Neutrophil (primary cell): ENCODE data around the gene TBRG1.
A peak's percentile ranks its signal among the peaks of the same experiment; 100 is the strongest.
"Not testable (repeated sequence)": the region's sequence is repeated elsewhere in the genome, so short reads cannot be mapped to it uniquely, and the experiment has no call there.

Source experiments
- H3K27ac ChIP-seq: fragments of 200-600 bp; sonication (generic); 2 replicates; pipeline ENCODE4 v1.5.1; 2016; ENCODE audit warnings: mild to moderate bottlenecking, moderate library complexity
- H3K27me3 ChIP-seq: fragments of 200-600 bp; sonication (generic); 2 replicates; pipeline ENCODE4 v1.6.0; 2016; ENCODE audit warnings: mild to moderate bottlenecking
- H3K36me3 ChIP-seq: fragments of 200-600 bp; sonication (generic); 2 replicates; pipeline ENCODE4 v1.5.1; 2017
- H3K4me1 ChIP-seq, 2 experiments: fragments of 200-600 bp in 1 of 2; sonication (generic) in 1 of 2; 1 replicate in 1 of 2; 2 replicates in 1 of 2; pipeline versions ENCODE4 v1.5.1 to v1.6.1; 2013 to 2016; ENCODE audit warnings: low read depth in 1 of 2, low read length in 1 of 2, mild to moderate bottlenecking in 1 of 2, moderate library complexity in 1 of 2; ENCODE audit not compliant: control insufficient read depth in 1 of 2, insufficient read depth in 1 of 2
- H3K4me3 ChIP-seq, 2 experiments: fragments of 200-600 bp in 1 of 2; sonication (generic) in 1 of 2; 1 replicate in 1 of 2; 2 replicates in 1 of 2; pipeline ENCODE4 v1.5.1; 2013 to 2016; ENCODE audit warnings: low read depth in 1 of 2, low read length in 1 of 2, mild to moderate bottlenecking in 1 of 2, moderate library complexity in 1 of 2
- H3K9me3 ChIP-seq: fragments of 200-600 bp; sonication (generic); 2 replicates; pipeline ENCODE4 v1.5.1; 2016
- CTCF ChIP-seq: fragments of 200-600 bp; sonication (generic); IDR thresholded peaks from 2 replicates; pipeline ENCODE4 v1.5.1; 2016; ENCODE audit warnings: antibody characterized with exemption

Gene TBRG1

DNA sequence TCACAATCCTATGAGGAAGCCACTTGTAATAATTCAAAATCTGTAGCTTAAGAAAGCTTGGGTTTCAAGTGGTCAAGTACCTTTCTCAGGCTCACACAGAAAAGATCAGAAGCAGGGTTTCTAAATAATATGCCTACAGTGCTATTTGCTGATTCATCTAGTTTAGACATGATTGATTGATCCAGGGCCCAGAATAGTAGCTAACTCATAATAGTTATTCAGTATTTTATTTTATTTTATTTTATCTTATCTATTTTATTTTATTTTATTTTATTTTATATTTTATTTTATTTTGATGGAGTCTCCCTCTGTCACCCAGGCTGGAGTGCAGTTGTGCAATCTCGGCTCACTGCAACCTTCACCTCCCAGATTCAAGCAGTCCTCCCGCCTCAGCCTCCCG, 27.4 kb upstream of the TBRG1 start:
- TF ChIP-seq CTCF: no peak

GRCh38 chr11:124597626-124598025, 25.0 kb upstream of the TBRG1 start:
- no peak overlapping the region for H3K4me3 ChIP-seq
- no peak for TF ChIP-seq CTCF
- no peaks in the 10 kb centered on the region for H3K4me1 ChIP-seq
- peaks cover 38% of the 10 kb centered on the region for H3K27me3 ChIP-seq
- H3K36me3 ChIP-seq: no peaks in the 10 kb centered on the region
- no peaks in the 10 kb centered on the region for H3K9me3 ChIP-seq
- no peak overlapping the region for H3K27ac ChIP-seq

More for the DNA sequence above, 27.4 kb upstream of the TBRG1 start:
- peaks cover 38% of the 10 kb centered on the region for H3K27me3 ChIP-seq
- no peaks in the 10 kb centered on the region for H3K4me1 ChIP-seq
- no peaks in the 10 kb centered on the region for H3K36me3 ChIP-seq
- H3K9me3 ChIP-seq: no peaks in the 10 kb centered on the region
- no peak overlapping the region for H3K27ac ChIP-seq
- no peak overlapping the region for H3K4me3 ChIP-seq

DNA sequence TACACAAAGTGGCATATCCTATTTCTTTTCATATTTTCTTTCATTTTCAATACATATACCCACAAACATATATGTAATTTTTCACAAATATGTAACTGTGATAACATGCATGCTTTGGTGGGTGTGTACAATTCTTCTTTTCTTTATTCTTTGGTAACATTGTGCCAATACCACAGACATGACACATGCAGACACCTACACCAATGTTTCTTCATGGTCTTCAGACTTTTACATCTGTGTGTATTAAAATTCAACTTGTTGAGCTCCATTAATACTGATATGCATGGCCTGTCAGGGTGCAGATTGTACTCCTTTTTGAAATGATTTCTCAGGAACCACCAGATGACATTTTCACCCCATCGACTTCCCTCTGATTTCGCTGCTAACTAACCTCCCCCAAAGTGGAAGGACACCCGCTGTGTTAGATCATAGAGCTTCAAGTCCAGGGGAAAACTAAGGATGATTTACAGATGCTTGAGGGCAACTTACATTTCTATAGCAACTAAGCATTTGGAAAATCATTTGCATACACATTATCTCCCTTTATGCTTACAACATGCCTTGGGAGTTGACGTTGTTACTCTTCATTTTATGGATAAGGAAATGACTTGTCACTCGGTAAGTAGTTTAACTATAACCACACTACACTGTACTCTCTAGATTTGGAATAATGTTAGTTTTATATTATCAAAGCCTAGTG, 21.9 kb upstream of the TBRG1 start:
- H3K4me3 ChIP-seq: no peak overlapping the region
- peaks cover 21% of the 10 kb centered on the region for H3K27me3 ChIP-seq
- peaks cover 6 to 9% of the 10 kb centered on the region in 2 experiments for H3K4me1 ChIP-seq
- no peak overlapping the region for H3K27ac ChIP-seq
- H3K9me3 ChIP-seq: no peaks in the 10 kb centered on the region
- H3K36me3 ChIP-seq: no peaks in the 10 kb centered on the region
- no peak for TF ChIP-seq CTCF

GRCh38 chr11:124602193-124602592, 20.5 kb upstream of the TBRG1 start:
- Histone ChIP-seq H3K27me3 (peaks cover 8% of the 10 kb centered on the region), H3K4me3 (no peak overlapping the region), H3K4me1 (peaks cover 11 to 14% of the 10 kb centered on the region in 2 experiments), H3K9me3 (no peaks in the 10 kb centered on the region), H3K36me3 (no peaks in the 10 kb centered on the region), H3K27ac (no peak overlapping the region)
- no peak for TF ChIP-seq CTCF

GRCh38 chr11:124602723-124603122, 19.9 kb upstream of the TBRG1 start:
- H3K27me3 ChIP-seq, H3K27ac ChIP-seq, H3K4me3 ChIP-seq, H3K36me3 ChIP-seq, H3K9me3 ChIP-seq: not testable (repeated sequence)
- H3K4me1 ChIP-seq: peaks cover 11 to 14% of the 10 kb centered on the region in 2 experiments

DNA sequence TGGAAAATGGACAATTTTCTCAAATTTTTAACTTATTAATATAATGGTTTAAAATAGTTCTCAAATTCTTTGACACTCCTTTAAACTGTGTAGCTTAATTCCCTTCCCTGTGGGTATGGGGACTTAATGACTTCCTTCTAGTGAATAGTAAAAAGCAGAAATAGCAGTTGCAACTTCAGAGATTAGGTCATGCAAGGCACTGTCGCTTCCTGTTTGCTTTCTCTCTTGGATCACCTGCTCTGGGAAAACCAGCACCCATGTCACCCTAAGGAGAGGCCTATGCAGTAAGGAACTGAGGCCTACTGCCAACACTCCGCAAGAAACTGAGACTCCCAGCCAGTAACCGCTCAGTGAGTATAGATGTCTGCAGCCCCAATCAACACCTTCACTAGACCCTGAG, 16.9 kb upstream of the TBRG1 start:
- H3K4me1 ChIP-seq: peaks cover 11 to 14% of the 10 kb centered on the region in 2 experiments
- H3K4me3 ChIP-seq: no peak overlapping the region
- H3K9me3 ChIP-seq: no peaks in the 10 kb centered on the region
- no peaks in the 10 kb centered on the region for H3K27me3 ChIP-seq
- H3K27ac ChIP-seq: peak overlapping the region; percentile 53
- no peak for TF ChIP-seq CTCF
- H3K36me3 ChIP-seq: no peaks in the 10 kb centered on the region
